Ascending aorta (tissue), 2 donors: ENCODE results near the gene RAD51B. TPM values are rescaled to one million over a fixed set of nuclear protein-coding genes. Genes with fewer than 3 reads are reported as not detected.

Source experiments
- DNase-seq, 2 donors: peaks; one replicate each; pipeline ENCODE4 v3.0.0-alpha.2; 2019; ENCODE audit warnings: low spot score in 2 of 2
- H3K27ac ChIP-seq, 2 donors: fragments of 200-600 bp; sonication (generic); one replicate each; pipeline ENCODE4 v1.5.1; 2016 to 2017; ENCODE audit warnings: mild to moderate bottlenecking in 1 of 2
- H3K27me3 ChIP-seq: fragments of 200-600 bp; sonication (generic); one replicate; pipeline ENCODE4 v1.5.1; 2017
- H3K36me3 ChIP-seq, 2 donors: fragments of 200-600 bp; sonication (generic); one replicate each; pipeline ENCODE4 v1.5.1; 2016
- H3K4me1 ChIP-seq, 2 donors: fragments of 200-600 bp; sonication (generic); one replicate each; pipeline ENCODE4 v1.5.1; 2016 to 2017; ENCODE audit warnings: mild to moderate bottlenecking in 1 of 2
- H3K4me3 ChIP-seq, 2 donors: fragments of 200-600 bp; sonication (generic); one replicate each; pipeline ENCODE4 v1.5.1; 2016 to 2017; ENCODE audit warnings: mild to moderate bottlenecking in 1 of 2
- H3K9me3 ChIP-seq, 2 donors: fragments of 200-600 bp; sonication (generic); one replicate each; pipeline ENCODE4 v1.5.1; 2016
- CTCF ChIP-seq, 3 experiments: fragments of 200-600 bp in 2 of 3; fragments of 450-650 bp in 1 of 3; sonication (generic) in 2 of 3; IDR thresholded peaks; one replicate each; pipeline ENCODE4 v1.5.1; 2016 to 2019; ENCODE audit warnings: antibody characterized with exemption in 3 of 3, mild to moderate bottlenecking in 1 of 3, moderate library complexity in 1 of 3
- intact Hi-C: fragments of 100-400 bp; cut with DNase I; formaldehyde crosslinking; loops from one replicate; pipeline ENCODE4 v1.15.1; 2023
- total RNA-seq: library from RNA; depleted of rRNA; stranded (reverse); fragments of >200 nt; gene quantifications from one replicate; pipeline ENCODE4 v1.1.0, GENCODE V29; 2016

RAD51B gene
- total RNA-seq, 1 donor from 2014 or later = not detected

DNA sequence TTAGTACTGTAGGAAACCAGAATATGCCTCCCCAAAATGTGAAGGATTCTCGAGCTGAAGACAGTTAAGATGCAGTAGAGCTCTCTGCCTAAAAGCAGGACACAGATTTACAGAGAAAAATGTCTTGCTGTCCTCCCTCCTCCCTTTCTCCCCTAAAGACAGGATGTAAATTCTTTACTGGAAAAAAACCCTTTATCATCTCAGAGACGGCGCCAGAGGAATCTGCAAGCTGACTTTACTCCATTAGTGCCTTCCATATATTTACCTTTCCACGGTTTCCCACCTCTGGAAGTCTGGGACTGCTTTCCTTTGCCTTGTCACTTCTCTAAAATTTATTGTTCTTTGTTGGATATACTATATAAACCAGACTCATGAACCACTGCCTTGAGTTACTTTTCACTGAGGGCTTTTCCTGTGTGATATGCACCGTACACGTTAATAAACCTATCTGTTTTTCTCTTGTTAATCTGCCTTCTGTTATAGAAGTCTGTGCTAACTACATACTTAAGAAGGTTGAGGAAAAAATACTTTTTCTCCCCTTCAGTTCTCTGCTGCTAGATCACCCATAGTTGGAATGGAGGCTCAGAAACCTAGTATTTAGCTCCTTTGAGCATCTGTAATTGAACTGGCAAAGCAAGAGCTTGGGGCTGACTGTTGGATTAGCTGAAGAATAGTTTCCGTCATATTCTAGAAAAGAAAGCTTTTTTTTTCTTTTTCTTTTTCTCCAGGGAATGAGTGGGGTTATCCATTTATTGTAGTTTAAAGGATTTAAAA is 99.9 kb downstream of the RAD51B start:
- H3K36me3 ChIP-seq = no peaks in the 10 kb centered on the region
- no peaks in the 10 kb centered on the region for H3K27me3 ChIP-seq
- DNase-seq = no peak
- H3K4me3 ChIP-seq = no peak overlapping the region
- no peaks in the 10 kb centered on the region for H3K4me1 ChIP-seq
- H3K27ac ChIP-seq = no peak overlapping the region
- intact Hi-C loops = no loop called here
- TF ChIP-seq CTCF (IDR thresholded peaks at IDR 0.05) = no peak
- no peaks in the 10 kb centered on the region for H3K9me3 ChIP-seq

DNA sequence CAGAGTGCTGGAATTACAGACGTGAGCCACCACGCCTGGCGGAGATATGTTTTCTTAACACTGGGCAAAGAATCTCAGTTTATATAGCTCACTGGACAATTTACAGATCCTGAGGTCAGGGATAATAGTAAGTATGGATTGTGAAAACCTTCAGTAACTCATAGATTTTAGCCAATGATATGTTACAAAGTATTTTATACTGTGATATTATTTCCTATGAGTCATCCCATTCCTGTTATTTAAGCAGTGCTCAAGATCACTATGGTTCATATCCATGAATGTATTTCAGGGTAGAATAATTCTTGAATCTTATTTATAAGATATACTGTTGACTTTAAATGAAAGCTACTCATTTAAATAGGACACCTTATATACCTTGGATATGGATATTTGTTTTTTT is 107.2 kb downstream of the RAD51B start:
- H3K36me3 ChIP-seq = no peaks in the 10 kb centered on the region
- no peak for DNase-seq
- intact Hi-C loops = no loop called here
- no peak for TF ChIP-seq CTCF (IDR thresholded peaks at IDR 0.05)
- H3K4me1 ChIP-seq = no peaks in the 10 kb centered on the region
- no peaks in the 10 kb centered on the region for H3K27me3 ChIP-seq
- H3K9me3 ChIP-seq = peaks cover 7 to 27% of the 10 kb centered on the region in 2 donors
- no peak overlapping the region for H3K4me3 ChIP-seq
- H3K27ac ChIP-seq = no peak overlapping the region

DNA sequence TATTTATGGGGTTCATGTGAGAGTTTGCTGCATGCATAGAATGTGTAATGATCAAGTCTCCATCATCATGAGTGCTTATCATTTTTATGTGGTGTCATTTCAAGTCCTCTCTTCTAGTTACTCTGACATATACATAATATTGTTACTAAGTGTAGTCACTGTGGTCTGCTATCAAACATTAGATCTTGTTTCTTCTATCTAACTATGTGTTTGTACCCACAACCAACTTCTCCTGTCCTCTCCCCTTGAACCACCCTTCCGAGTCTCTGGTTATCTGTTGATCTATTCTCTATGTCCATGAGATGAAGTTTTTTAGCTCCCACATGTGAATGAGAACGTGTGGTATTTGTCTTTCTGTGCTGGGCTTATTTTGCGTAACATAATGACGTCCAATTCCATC is 107.7 kb downstream of the RAD51B start:
- no peak overlapping the region for H3K27ac ChIP-seq
- no peak for TF ChIP-seq CTCF (IDR thresholded peaks at IDR 0.05)
- H3K4me1 ChIP-seq = no peaks in the 10 kb centered on the region
- DNase-seq = no peak
- intact Hi-C loops = no loop called here
- H3K9me3 ChIP-seq = peaks cover 7 to 27% of the 10 kb centered on the region in 2 donors
- no peaks in the 10 kb centered on the region for H3K27me3 ChIP-seq
- no peak overlapping the region for H3K4me3 ChIP-seq
- no peaks in the 10 kb centered on the region for H3K36me3 ChIP-seq

GRCh38 chr14:67928375-67928774 is 108.8 kb downstream of the RAD51B start:
- Histone ChIP-seq H3K27me3 (no peaks in the 10 kb centered on the region), H3K9me3 (peaks cover 7 to 27% of the 10 kb centered on the region in 2 donors), H3K4me3 (no peak overlapping the region), H3K4me1 (no peaks in the 10 kb centered on the region), H3K27ac (no peak overlapping the region), H3K36me3 (no peaks in the 10 kb centered on the region)
- TF ChIP-seq CTCF (IDR thresholded peaks at IDR 0.05) = no peak
- no peak for DNase-seq
- intact Hi-C loops = no loop called here

GRCh38 chr14:67932708-67933246 is 113.2 kb downstream of the RAD51B start:
- Histone ChIP-seq H3K4me3 (no peak overlapping the region), H3K4me1 (peaks cover 0 to 7% of the 10 kb centered on the region in 2 donors), H3K27me3 (no peaks in the 10 kb centered on the region), H3K27ac (no peak overlapping the region), H3K9me3 (peaks cover 7 to 18% of the 10 kb centered on the region in 2 donors), H3K36me3 (no peaks in the 10 kb centered on the region)
- no peak for TF ChIP-seq CTCF (IDR thresholded peaks at IDR 0.05)
- intact Hi-C loops = no loop called here
- DNase-seq = no peak
